Smooth muscle cell (in vitro differentiated cells): Measurements from ENCODE around the gene RHOD. TPM values are rescaled to one million over a fixed set of nuclear protein-coding genes. Genes with fewer than 3 reads are reported as not detected.
A peak's percentile ranks its signal among the peaks of the same experiment; 100 is the strongest.

ENCODE experiments used
- DNase-seq: peaks from one replicate; lab custom pipeline; 2025; ENCODE audit not compliant: unreplicated experiment; lab: John Stamatoyannopoulos, UW
- H2AFZ ChIP-seq: fragments of 200-600 bp; sonication (generic); 2 replicates; pipeline ENCODE4 v1.6.0; 2016; ENCODE audit warnings: antibody characterized with exemption, low read depth, mild to moderate bottlenecking
- H3F3A ChIP-seq: fragments of 200-600 bp; sonication (generic); 2 replicates; pipeline ENCODE4 v1.6.0; 2017; ENCODE audit warnings: antibody characterized with exemption, low read depth
- H3K27ac ChIP-seq: fragments of 200-600 bp; sonication (generic); 2 replicates; pipeline ENCODE4 v1.5.1; 2016; ENCODE audit warnings: low read depth, mild to moderate bottlenecking
- H3K27me3 ChIP-seq: fragments of 200-600 bp; sonication (generic); 2 replicates; pipeline ENCODE4 v1.6.1; 2016; ENCODE audit warnings: low read depth, mild to moderate bottlenecking
- H3K36me3 ChIP-seq: fragments of 200-600 bp; sonication (generic); 2 replicates; pipeline ENCODE4 v1.5.1; 2016; ENCODE audit warnings: low read depth
- H3K4me1 ChIP-seq: fragments of 200-600 bp; sonication (generic); 2 replicates; pipeline ENCODE4 v1.5.1; 2016; ENCODE audit warnings: low read depth
- H3K4me2 ChIP-seq: fragments of 200-600 bp; sonication (generic); 2 replicates; pipeline ENCODE4 v1.6.0; 2016; ENCODE audit warnings: mild to moderate bottlenecking
- H3K4me3 ChIP-seq: fragments of 200-600 bp; sonication (generic); 2 replicates; pipeline ENCODE4 v1.5.1; 2016; ENCODE audit warnings: mild to moderate bottlenecking
- H3K79me2 ChIP-seq: fragments of 200-600 bp; sonication (generic); 2 replicates; pipeline ENCODE4 v1.6.0; 2016; ENCODE audit warnings: low read depth, mild to moderate bottlenecking
- H3K9ac ChIP-seq: fragments of 200-600 bp; sonication (generic); 2 replicates; pipeline ENCODE4 v1.6.0; 2016; ENCODE audit warnings: low read depth
- H3K9me3 ChIP-seq: fragments of 200-600 bp; sonication (generic); replicated peaks from 2 replicates; pipeline ENCODE4 v1.5.1; 2016; ENCODE audit warnings: low read depth
- H4K20me1 ChIP-seq: fragments of 200-600 bp; sonication (generic); 2 replicates; pipeline ENCODE4 v1.6.0; 2016; ENCODE audit warnings: low read depth
- WGBS: methylation state at CpG from one replicate; pipeline ENCODE4 v1.1.7; 2016; ENCODE audit warnings: low lambda C conversion rate; 5-methylcytosine and 5-hydroxymethylcytosine counted together
- polyA plus RNA-seq: library from polyadenylated mRNA; unstranded; fragments of >200 nt; fragmentation: Nextera tagmentation; extraction: Ambion mirVana; gene quantifications from 2 replicates; pipeline ENCODE4 v1.2.1, GENCODE V29; 2016
- total RNA-seq: library from RNA; depleted of rRNA; stranded (reverse); fragments of >200 nt; gene quantifications from 2 replicates; pipeline ENCODE4 v1.2.3, GENCODE V29; 2014
- TF ChIP-seq, protein P1 (sequence below): fragments of 200-600 bp; sonication (generic); IDR thresholded peaks from 2 replicates; pipeline ENCODE4 v1.5.1; 2017; ENCODE audit warnings: borderline replicate concordance, mild to moderate bottlenecking, antibody characterized with exemption; ENCODE audit not compliant: insufficient read depth, poor library complexity, severe bottlenecking

The RHOD gene
- total and polyA plus RNA-seq, 2 experiments from 2014 or later = 28.4 to 38.9 TPM

DNA sequence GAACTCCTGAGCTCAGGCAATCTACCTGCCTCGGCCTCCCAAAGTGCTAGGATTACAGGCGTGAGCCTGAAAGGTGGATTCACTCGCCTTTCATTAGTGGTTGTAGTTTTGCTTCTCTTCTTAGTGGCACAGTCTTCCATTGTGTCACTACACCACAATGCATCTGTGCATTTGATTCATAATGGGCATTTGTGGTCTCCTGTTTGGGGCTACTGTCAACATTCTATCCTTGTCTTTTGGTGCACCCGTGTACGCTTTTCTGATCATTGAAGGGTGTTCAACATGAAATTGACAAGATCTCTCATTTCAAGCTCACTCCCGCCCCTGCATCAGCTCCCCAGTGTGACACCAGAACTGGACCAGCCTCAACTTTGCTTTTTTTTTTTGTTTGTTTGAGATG is 35.7 kb upstream of the RHOD start:
- H3K9me3 ChIP-seq = no peaks in the 10 kb centered on the region
- H3K4me1 ChIP-seq = peaks cover 3% of the 10 kb centered on the region
- 97% methylated on average over 6 of the region's 6 CpGs for WGBS
- no peak for DNase-seq
- H2AFZ ChIP-seq = no peak overlapping the region
- H3F3A ChIP-seq = no peaks in the 10 kb centered on the region
- peaks cover 12% of the 10 kb centered on the region for H3K27me3 ChIP-seq
- H3K36me3 ChIP-seq = no peaks in the 10 kb centered on the region
- H3K4me3 ChIP-seq = no peak overlapping the region
- H3K79me2 ChIP-seq = no peaks in the 10 kb centered on the region
- H3K9ac ChIP-seq = no peak overlapping the region
- TF ChIP-seq, protein P1, sequence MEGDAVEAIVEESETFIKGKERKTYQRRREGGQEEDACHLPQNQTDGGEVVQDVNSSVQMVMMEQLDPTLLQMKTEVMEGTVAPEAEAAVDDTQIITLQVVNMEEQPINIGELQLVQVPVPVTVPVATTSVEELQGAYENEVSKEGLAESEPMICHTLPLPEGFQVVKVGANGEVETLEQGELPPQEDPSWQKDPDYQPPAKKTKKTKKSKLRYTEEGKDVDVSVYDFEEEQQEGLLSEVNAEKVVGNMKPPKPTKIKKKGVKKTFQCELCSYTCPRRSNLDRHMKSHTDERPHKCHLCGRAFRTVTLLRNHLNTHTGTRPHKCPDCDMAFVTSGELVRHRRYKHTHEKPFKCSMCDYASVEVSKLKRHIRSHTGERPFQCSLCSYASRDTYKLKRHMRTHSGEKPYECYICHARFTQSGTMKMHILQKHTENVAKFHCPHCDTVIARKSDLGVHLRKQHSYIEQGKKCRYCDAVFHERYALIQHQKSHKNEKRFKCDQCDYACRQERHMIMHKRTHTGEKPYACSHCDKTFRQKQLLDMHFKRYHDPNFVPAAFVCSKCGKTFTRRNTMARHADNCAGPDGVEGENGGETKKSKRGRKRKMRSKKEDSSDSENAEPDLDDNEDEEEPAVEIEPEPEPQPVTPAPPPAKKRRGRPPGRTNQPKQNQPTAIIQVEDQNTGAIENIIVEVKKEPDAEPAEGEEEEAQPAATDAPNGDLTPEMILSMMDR = no peak
- H3K27ac ChIP-seq = no peak overlapping the region
- no peaks in the 10 kb centered on the region for H4K20me1 ChIP-seq
- H3K4me2 ChIP-seq = no peak overlapping the region

DNA sequence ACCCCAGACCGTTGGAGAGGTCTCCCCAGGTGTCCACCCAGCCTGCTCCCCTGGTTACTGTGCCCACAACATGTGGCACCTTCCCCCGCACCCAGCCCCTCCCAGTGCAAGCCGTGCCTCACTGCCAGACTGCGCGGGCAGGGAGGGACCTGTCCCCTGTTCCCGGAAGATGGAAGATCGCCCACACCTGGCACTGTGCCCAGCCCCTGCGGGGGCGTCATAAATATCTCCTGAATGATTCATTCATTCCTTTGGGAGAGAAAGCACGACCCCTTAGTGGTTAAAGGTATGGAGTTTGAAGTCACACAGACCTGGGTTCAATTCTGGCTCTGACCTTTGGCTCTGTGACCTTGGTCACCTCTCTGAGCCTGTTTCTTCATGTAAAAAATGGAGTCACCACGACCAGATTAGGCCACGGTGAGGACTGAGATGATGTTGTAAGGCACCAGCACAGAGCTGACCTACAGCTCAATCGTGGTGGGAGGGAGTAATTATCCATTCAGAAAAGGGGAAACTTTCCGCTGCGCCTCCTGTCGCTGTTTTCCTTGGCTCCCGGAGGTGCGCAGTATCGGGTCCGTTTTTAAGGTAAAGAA is 34.2 kb upstream of the RHOD start:
- TF ChIP-seq, protein P1 = no peak
- Histone ChIP-seq H2AFZ (no peak overlapping the region), H3K27ac (no peak overlapping the region), H3K4me2 (peak overlapping the region; percentile 93), H3K36me3 (no peaks in the 10 kb centered on the region), H3K27me3 (peaks cover 12% of the 10 kb centered on the region), H3K9ac (no peak overlapping the region), H3K9me3 (no peaks in the 10 kb centered on the region), H3K79me2 (no peaks in the 10 kb centered on the region), H3K4me3 (peak overlapping the region; percentile 47), H3K4me1 (peaks cover 3% of the 10 kb centered on the region), H3F3A (no peaks in the 10 kb centered on the region), H4K20me1 (no peaks in the 10 kb centered on the region)
- DNase-seq = no peak
- WGBS = 27% methylated on average over 19 of the region's 20 CpGs

DNA sequence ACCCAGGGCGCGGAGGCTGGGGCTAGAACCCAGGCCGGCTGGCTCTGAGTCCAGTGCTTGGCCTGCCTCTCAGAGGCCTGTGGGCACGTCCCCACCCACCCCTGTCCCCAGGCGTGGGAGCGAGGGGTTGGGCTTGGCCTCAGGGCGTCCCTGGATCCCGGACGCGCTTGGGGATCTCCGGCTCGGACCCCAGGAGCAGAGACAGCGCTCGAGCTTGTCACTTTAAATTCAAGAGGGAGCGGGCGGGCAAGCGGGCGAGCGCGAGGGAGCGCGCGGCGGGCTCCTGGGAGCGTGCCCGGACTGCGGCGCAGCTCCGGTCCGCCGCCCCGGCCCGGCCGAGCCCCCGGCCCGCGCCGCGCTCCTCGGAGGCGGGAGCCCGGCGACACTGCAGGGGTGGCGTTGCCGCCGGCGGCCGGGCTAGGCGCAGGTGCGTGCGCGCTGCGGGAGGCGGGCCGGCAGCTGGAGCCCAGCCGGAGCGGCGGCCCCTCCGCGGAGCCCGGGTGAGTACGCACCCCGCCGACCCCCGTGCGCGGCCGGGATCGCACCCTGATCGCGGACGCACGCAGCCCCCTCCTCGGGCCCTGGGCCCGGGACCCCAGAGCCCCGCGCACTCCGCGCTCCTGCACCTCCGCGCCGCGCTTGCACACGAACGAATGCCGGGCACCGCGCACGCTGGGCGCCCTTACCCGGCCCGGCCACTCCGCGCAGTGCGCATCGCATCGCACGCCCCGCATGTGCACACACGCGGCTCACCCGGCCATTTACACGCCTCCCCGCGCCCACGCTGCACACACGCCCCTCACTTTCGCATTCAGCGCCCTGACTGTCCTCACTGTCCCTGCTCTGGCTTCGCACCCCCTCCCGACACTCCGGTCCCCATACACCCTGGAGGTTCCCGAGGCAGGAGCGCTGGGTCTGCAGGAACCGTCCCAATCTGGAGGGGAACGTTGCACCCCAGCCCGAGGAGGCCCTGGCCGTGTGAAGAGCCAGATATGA is 33.4 kb upstream of the RHOD start, which contains the start of gene SYT12:
Gene SYT12 (plus strand): TSS at position 174 of the 996 bp plus-strand sequence. CDS start 7,011 bp downstream, outside the sequence.
- Histone ChIP-seq H3F3A (no peaks in the 10 kb centered on the region), H3K36me3 (no peaks in the 10 kb centered on the region), H2AFZ (no peak within 1 kb of the TSS), H3K4me3 (peak within 1 kb of the TSS; percentile 47), H3K4me2 (peak within 1 kb of the TSS; percentile 93), H3K9me3 (no peaks in the 10 kb centered on the region), H3K27ac (no peak within 1 kb of the TSS), H3K79me2 (no peaks in the 10 kb centered on the region), H3K27me3 (peaks cover 12% of the 10 kb centered on the region), H4K20me1 (no peaks in the 10 kb centered on the region), H3K9ac (no peak within 1 kb of the TSS), H3K4me1 (peaks cover 3% of the 10 kb centered on the region)
- WGBS = 8% methylated on average over 51 of the region's 118 CpGs
- TF ChIP-seq, protein P1 = no peak
- no peak for DNase-seq
